Putamen (tissue), 1 donor: ENCODE results near the gene GNG5.
"Not testable (repeated sequence)": the region's sequence is repeated elsewhere in the genome, so short reads cannot be mapped to it uniquely, and the experiment has no call there.

Experiments used
- DNase-seq: peaks from one replicate; pipeline ENCODE4 v3.0.0-alpha.2; 2016; ENCODE audit warnings: low spot score

Gene GNG5

DNA sequence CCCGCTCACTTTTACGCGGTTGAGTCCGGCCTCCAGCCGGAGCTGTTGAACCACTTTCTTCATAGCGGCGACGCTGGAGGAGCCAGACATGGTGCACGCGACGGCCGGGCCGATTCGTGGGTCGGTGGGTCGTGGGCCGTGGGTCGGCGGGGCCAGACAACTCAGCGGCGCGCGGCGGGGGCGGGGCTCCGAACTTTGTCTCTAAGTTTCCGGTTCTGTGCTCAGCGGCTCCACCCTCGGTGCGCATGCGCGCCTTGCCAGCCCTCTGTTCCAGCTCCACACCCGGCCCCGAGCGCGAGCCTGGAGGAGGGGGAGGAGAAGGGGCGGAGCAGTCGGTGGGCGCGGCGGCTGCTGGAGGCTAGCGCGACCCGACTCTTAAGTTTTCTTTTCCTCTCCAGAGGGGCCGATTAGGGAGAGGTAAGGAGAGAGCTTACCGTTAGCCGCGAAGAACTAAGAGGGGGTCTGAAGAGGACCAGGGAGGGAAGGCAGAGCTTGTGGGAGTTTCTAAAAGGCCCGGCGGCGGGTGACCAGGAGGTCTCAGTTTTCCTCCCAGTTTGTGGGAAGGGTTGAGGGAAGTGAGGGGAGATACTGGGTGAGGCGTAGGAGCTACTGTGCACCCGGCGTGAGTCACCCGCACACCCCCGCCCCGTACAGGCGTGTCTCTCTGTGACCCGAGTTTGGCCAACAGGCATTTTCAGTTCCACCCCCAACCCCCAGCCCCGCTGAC is at the start of gene GNG5, which contains the start of gene SPATA1:
Gene GNG5 (minus strand): TSS at position 580 of the 727 bp plus-strand sequence. CDS start 490 bp downstream, at position 90.
Gene SPATA1 (plus strand): TSS at position 385 of the 727 bp plus-strand sequence. CDS start 9,974 bp downstream, outside the sequence.
- peak; percentile 96 for DNase-seq

DNA sequence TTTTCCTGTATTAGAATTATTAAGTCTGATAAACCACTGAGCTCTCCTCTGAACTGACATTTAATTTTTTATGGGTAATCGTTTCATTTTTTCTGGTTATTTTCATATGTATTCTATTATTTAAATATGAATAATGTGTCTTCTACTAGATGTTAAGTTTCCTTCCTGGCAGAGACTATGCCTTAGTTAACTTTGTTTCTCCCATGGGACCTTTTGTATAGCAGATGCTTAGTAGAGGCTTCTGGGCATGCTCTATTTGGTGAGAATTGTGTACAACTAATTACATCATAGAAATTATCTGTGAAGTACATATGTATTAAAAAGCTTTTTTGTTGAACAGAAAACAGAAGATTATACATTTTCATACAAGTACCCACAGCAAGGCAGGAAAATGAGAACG is 44.4 kb upstream of the GNG5 start:
- no peak for DNase-seq

DNA sequence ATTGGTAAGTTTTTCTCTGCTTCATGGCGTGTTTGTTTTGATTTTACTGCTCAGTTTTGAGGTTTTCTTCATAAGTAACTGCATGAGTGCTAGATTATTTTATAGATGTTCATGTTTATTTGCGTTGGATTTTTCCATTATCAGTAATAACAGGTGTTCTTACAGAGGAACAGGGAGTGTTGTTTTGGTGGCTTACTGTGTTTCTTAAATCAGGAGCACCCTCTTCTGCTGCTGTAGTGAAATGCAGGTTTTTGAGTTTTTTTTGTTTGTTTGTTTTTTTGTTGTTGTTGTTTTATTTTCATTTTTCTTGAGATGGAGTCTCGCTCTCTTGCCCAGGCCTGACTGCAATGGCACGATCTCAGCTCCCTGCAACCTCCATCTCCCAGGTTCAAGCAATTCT is 35.3 kb upstream of the GNG5 start:
- DNase-seq = no peak

DNA sequence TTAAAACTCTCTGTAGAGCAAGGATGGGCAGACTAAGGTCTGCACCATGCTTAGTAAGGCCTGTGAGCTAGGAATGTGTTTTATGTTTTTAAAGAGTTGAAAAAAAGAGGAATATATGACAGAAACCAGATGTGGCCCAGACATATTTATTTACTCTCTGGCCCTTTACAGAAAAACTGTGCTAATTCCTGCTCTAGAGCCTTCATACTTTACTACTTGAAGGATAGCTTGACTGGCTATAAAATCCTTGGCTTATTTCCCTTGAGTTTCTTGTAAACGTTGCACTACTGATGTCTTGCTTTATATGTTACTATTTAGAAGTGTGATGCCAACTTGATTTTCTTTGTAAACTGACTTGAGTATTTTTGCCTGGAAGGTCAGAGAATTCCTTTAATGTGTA is 34.4 kb upstream of the GNG5 start:
- DNase-seq = no peak

DNA sequence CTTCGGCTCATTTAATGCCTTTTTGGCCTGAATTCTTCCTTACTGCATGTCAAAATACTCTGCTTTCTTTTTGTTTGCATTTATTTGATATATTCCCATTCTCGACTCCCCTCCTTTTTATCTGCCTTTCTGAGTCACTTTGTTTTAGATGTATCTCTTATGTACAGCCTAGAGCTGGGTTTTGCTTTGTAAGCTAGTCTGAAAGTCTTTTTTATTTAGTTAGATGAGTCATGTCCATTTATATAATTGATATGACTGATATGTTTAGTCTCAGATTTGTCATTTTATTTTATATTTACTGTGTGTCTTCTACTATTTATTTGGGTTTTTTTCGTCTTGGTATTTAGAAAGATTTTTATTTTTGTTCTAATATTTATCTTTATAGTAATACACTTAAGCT is 33.6 kb upstream of the GNG5 start:
- DNase-seq = no peak

DNA sequence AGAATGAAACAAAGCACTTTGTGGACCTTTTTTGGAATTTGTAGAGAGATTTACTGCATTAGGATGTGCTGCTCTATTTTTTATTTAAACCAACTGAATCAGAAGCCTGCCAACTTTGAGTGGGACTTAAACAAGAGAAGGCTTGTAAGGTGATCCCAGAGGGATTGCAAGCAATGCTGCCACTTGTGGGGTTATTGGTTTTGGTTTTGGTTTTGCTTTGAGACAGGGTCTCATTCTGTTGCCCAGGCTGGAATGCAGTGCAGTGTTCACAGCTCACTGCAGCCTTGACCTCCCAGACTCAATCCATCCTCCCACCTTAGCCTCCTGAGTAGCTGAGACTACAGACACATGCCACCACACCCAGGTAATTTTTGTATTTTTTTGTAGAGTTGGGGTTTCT is 32.2 kb upstream of the GNG5 start:
- no peak for DNase-seq

DNA sequence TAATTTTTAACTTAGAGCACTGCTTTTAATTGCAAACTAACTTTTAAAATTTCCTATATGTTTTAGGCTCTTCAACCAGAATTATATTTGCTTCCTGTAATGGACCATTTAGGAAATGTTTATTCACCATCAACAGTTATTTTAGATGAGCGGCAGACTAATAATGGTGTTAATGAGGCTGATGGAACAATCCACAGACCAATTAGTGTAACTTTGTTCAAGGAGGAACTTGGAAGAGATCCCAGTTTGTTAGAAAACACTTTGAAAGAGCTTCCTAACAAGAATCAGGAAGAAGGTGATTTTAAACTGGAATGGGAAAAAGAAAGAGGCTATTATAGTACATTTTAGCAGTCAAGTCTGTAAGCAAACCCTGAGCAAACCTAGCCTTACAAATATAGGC is 19.4 kb upstream of the GNG5 start:
- DNase-seq = no peak

DNA sequence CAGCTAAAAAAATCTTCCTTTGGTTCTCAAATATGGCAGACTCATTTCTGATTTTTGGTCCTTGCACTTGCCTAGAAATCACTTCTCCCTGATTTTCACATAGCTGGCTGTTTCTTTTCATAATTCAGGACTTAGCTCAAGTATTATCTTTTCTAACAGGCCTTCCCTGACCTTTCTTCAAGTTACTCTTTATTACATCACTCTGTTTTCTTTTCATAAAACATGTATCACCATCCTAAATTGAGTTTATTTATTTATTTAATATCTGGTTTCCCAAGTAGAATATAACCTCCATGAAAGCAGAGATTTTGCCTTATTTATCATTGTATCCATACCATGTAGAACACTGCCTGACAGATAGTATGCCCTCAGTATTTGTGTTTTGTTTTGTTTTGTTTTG is 18.2 kb upstream of the GNG5 start:
- DNase-seq = no peak

DNA sequence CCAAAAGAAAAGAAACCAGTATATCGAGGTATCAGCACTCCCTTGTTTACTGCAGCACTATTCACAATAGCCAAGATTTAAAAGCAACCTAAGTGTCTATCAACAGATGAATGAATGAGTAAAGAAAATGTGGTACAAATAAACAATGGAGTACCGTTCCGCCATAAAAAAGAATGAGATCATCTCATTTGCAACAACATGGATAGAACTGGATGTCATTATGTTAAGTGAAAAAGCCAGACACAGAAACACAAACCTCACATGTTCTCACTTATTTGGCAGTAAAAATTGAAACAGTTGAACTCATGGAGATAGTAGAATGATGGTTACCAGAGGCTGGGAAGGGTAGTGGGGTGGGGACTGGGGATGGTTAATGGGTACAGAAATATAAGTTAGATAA is 4.3 kb upstream of the GNG5 start:
- DNase-seq = no peak

DNA sequence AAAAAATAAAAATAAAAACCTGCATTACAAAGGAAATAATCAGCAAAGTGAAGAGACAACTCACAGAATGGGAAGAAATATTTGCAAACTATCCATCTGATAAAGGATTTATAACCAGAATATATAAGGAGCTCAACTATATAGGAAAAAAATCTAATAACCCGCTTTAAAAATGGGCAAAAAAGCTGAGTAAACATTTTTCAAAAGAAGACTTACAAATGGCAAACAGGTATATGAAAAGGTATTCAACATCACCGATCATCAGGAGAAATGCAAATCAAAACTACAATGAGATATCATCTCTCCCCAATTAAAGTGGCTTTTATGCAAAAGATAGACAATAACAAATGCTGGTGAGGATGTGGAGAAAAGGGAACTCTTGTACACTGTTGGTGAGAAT is 3.8 kb upstream of the GNG5 start:
- no peak for DNase-seq

DNA sequence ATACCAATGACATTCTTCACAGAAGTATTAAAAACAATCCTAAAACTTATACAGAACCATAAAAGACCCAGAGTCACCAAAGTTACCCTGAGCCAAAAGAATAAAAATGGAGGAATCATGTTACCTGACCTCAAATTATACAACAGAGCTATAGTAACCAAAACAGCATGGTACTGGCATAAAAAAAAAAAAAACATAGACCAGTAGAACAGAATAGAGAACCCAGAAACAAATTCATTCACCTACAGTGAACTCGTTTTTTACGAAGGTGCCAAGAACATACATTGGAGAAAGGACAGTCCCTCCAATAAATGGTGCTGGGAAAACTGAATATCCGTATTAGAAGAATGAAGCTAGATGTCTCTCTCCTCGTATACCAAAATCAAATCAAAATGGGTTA is 2.6 kb upstream of the GNG5 start:
- DNase-seq = no peak

DNA sequence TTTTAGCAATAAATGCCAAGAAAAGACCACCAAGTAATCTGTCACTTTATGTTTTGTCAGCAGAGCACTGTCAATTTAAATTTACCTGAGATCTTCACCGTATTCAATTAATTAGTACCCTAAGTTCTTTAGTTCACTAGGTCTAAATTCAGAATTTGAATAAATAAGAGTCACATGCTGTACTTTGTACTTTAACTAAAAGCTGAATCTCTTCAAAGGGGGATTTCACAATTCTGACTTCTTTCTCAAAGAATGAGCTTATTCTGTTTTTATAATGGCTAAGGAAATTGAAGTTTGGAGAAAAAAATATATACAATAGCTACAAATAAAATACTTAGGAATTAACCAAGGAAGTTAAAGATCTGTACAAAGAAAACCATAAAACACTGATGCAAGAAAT is 2.1 kb upstream of the GNG5 start:
- DNase-seq = no peak

DNA sequence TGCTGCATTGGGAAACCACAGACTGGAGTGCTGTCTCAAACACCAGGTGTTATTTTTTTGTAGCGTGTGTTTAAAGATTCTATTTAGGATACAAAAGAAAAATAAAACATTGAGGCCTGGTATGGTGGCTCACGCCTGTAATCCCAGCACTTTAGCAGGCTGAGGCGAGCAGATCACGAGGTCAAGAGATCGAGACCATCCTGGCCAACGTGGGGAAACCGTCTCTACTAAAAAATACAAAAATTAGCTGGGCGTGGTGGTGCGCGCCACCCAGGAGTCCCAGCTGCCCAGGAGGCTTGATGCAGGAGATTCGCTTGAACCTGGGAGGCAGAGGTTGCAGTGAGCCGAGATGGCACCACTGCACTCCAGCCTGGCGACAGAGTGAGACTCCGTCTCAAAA is 1.5 kb upstream of the GNG5 start:
- DNase-seq = not testable (repeated sequence)

DNA sequence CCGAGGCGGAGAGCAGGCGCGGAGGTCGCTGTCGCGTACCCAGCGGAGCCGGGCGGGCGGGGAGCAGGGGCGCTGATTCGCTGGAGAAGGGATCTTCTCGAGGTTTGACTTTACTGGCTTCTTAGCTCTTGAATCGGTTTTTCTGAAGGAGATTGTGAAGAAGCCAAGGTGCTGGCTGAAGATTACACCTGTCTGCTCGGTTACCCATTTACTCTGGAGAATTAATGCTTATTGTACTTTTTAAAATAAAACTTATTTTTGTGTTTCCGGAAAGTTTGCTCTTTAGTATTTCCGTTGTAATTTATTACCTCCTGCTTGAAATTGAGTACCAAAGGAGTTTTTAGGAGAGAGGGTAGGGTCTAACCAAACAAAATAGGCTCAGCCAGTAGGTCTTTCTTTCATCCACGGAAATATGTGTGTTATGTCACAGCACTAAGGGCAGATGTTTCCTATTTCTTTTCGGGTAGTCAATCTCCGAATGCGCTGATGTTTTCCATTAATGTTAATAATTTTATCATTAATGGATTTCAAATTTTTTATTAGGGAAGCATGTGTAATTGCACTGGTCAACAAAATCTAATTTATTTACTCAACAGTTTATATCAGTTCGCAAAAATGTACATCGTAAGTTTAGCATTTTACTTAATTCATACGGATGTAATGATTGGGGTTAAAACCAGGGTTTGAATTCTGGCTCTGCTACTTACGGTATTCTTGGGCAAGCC is 510 bp upstream of the GNG5 start:
- no peak for DNase-seq

DNA sequence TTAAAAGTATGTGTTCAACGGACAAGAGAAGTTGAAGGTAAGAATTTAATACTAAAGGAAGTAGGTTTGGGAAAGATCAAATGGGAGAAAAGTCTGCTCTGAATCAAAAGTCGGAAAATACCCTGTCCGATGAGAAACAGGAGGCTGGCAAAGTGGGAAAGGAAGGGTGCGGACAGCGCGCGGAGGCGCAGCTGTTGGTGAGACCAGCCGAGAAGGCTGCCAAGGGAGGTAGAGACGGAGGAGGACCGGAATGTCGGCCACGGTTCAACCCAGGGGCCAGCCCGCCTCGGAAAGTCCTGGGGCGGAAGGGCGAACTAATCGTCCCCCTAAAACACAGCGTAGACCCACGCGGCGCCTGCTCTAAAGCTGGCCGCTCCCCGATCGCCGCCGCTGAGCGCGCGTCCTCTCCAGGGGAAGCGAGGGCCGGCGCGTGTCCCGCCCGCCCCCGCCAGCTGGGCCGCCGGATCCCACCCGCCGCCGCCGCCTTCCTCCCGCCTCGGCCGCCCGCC is 834 bp downstream of the GNG5 start:
- peak; percentile 50 for DNase-seq

DNA sequence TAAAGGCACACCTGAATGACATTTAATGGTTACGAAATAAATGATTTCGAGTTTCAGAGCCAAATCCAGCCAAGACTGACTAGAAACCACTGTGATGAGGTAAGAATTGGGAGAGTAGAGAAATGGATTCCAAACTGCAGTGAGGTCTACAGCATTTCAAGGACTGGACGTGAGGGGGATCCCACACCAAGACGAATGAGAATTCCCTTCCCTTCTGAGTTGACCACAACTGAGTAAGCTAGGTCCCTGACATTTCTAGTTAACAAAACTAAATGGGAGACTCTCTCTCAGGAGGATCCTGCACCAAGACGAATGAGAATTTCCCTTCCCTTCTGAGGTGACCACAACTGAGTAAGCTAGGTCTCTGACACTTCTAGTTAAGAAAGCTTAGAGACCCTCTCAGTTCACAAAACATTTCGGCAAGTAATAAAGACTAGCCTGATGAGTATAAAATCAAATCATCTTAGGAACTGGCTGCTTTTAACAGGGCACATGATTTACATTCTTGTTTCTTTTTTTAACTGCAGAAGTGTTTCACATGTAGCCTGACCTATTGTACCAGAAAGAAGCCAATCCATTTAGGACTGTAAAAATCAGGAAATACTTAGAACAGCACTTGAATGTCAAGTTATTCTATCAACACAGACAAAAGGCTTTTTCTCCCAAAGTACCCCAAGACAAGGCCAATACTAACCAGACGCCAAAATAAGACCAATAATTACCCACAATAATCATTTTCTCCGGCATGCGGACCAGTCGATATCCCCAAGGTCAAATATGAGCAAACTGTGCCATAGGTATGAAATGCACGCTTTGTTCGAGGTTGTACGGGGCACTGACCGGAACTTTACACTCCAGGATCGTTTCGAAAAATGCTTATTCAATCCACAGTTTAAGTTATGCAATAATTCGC is 1.5 kb downstream of the GNG5 start:
- no peak for DNase-seq

DNA sequence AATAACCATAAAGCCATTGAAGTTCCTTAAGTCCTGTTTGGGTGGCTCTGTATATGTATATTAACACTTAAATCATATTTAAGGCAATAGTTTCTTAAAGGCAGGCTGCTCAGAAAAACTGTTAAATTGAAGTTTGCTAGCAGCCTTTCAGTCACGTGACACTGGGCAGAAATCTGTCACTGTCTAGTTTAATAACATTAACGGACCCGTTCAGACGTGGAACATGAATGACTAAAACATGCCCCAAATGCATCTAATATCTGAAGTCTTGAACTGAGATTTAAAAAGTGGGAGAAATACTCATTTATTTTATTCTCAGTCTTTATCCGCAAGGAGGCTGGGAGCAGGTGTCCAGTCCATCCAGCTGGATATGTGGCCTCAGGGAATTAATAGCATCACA is 3.5 kb downstream of the GNG5 start:
- no peak for DNase-seq

DNA sequence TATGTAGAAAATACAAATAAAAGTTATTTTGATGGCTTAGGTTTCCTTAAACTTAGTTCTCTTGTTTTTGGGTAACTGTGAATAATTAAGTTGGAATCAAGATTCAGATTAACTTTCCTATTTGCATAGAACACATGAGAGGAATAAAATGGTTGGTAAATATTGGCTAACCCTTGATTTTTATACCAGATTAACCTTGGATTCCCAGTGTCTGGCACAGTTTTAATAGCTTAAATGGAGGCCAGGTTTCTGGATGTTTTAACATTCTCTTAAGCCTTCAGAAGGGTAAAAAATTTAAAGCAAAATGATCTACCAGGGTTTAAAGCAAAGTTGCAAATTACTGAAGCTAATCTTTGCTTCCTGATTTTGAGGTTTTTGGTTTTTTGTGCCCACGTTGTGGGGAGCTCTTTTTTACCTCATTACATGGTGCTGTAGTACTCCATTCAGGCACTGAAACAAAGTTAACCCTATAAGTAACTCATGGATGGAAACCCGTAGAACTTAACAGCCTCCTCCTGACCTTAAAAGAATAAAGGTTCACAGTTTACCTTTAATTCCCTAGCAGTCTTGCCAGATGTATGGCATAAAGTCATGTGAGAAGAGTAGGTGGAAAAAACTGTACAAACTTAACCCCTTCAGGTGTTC is 8.6 kb downstream of the GNG5 start:
- DNase-seq = no peak

DNA sequence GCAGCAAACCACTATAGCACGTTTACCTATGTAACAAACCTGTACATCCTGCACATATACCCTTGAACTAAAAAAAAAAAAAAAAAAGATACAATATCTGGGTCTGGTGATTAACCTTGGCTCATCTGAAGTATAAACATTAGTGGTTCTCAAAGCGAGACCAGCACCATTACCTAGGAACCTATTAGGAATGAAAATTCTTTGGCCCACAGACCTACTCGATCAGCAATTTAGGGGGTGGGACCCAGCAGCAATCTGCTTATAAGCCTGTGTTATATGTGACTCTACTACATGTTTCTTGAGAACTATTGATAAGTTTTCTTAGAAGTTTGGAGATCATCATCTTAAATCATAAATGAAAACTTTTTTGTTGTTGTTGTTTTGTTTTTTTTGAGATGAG is 9.9 kb downstream of the GNG5 start:
- no peak for DNase-seq

DNA sequence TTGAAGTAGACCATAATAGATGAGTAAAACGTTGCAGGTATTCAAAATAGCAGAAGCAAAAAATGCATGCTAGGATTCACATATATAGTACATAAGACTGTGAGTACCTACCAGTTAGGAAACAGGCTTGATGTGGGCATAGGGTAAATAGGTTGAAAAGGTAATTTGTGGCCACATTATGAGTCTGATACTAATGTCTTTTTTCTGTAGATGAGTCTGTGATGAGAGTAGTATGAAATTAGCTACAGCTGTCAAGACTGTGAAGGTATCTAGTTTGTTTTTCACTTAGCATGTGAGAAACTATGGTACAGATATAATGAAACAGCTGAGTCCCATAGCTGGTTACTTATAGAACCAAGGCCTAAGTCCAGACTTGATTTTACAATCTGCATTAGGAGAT is 12.6 kb downstream of the GNG5 start:
- no peak for DNase-seq

DNA sequence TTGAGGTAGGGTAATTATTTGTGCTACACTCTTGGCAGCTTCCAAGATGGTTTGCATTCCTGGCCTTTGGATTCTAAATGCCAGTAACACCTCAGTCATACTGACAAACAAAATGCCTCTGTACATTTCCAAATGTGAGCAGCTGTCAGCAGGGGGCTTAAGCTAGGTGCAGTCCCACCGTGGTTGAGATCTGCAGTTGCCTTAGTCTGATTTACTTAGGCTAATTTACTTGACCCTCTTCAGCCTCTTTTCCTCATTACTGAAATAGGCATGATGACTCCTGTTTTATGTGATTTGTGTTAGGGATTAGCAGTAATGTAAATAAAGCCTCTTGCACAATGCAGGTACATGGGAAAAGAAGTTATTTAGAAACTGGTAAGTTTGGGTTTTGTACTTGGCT is 13.7 kb downstream of the GNG5 start:
- no peak for DNase-seq

DNA sequence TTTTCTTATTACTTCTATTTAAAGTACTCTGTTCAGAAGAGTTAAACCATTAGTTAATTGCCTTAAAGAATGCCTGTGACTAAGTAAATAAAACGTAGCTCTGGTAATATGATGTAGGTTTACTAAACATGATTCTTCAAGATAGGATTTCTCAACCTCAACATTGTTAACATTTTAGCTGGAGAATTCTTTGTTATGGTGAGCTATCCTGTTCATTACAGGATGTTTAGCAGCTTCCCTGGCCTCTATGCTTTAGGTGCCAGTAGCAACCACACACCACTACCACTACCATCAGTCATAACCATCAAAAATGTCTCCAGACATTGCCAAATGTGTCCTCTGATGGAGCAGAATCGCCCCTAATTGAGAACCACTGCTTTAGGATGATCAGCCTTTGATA is 16.6 kb downstream of the GNG5 start:
- no peak for DNase-seq
